Measurements from ENCODE around the gene CES4A.
"Not testable (repeated sequence)": the region's sequence is repeated elsewhere in the genome, so short reads cannot be mapped to it uniquely, and the experiment has no call there.

Gene CES4A

DNA sequence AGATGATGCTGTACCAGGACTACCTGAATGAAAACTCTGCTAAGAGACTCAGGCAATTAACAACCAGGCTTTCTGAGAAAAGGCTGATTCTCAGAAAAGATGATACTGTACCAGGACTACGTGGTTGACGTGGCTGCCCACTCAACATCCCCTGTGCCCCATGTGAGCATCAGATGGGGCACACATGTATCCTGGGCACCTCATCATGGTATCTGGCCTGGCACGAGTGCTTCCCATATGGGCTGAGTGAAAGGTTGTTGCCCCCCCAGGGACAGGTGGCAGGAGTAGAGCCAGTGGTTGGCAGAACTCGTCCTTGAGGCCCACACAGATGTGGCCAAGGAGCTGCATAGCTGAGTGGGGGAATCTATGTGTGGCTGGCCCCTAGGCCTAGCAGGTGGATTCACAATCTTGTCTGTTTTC, 3.5 kb upstream of the CES4A start:
- DNase-seq (ENCODE audit: low read depth in 2 of 2): peak; percentile 32 to 67

DNA sequence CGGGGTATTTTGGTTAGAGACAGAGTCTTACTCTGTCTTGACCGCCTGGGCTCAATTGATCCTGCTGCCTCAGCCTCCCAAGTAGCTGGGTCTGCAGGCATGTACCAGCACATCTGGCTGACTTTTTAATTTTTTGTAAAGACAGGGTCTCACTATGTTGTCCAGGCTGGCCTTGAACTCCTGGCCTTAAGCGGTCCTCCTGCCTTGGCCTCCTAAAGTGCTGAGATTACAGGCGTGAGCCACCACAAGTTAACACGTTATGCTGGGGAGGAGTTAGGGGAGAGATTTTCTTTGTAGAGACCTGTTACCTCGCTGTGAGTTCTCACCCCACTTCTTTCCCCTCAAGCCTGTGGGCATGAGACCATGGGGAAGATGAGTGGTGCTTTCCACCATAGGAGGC, 1.8 kb upstream of the CES4A start:
- no peak for DNase-seq (ENCODE audit: low read depth in 2 of 2)

DNA sequence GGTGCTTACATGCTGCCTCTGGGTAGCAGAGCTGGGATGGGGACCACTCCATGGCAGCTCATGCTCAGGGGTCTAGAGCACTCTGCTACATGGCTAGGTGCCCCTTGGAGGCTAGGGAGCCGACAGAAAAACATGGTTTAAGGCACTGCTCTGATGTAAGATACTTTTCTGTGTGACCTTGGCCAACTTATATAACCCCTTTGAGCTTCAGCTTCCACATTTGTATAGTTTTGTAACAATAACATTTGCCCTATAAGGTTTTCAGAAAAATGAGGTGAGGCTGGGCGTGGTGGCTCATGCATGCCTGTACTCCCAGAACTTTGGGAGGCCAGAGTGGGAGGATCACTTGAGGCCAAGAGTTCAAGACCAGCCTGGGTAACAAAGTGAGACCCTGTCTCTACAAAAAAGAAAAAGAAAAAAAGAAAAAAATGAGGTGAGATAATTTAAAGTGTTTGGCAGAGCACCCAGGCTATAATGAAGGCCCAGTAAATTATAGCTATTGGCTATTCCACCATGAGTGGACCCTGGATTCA, 3.2 kb downstream of the CES4A start:
- no peak for DNase-seq (ENCODE audit: low read depth in 2 of 2)

DNA sequence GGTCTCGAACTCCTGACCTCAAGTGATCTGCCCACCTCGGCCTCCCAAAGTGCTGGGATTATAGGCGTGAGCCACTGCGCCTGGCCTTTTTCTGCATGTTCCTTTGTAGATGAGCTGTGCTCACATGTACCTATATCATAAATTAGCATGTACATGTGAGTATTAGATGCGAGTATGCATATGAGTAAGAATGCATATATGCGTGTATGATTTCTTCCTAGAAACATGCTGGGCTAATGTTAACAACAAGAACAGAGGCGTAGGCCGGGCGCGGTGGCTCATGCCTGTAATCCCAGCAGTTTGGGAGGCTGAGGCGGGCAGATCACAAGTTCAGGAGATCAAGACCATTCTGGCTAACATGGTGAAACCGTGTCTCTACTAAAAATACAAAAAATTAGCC, 5.2 kb downstream of the CES4A start:
- DNase-seq (ENCODE audit: low read depth in 2 of 2): not testable (repeated sequence)

DNA sequence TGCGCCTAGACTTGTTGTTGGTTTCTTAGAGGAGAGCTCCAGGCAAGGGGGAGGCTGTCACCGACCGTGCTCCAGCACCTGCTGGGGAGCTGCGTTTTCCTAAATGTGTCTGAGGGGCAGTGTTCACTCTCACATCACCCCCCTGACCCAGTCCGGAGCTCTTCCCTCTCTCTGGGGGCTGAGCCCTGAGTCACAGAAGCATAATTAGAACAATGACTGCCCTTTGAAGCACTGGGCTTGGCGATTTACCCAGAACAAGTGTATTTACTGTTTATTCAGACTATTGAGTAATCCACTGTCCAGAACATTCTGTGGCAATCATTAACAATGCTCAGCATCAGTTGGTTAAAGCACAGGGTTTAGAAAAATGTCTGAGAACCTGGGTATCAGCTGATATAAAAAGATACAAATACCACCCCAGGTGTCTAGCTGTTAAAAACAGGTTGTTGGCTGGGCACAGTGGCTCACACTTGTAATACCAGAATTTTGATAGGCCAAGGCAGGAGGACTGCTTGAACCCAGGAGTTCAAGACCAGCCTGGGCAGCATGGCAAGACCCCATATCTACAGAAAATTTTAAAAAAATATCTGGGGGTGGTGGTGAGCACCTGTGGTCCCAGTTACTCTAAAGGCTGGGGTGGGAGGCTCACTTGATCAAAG, 8.1 kb downstream of the CES4A start:
- DNase-seq (ENCODE audit: low read depth in 2 of 2): no peak

DNA sequence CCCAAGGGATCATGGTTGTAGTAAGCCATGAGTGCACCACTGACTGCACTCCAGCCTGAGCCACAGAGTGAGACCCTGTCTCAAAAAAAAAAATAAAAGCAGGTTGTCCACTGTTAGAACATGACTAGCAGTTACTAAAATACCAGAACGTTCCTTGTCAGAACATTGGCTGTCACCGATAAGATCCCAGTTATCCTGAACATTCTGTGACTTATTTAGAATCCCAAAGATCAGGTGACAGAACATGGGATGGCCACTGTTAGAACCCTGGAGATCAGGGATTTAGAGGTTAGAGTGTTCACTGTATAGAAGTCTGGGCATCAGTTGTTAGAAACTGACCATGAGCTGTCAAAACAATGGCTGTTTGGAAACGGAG, 8.6 kb downstream of the CES4A start:
- DNase-seq (ENCODE audit: low read depth in 2 of 2): no peak

DNA sequence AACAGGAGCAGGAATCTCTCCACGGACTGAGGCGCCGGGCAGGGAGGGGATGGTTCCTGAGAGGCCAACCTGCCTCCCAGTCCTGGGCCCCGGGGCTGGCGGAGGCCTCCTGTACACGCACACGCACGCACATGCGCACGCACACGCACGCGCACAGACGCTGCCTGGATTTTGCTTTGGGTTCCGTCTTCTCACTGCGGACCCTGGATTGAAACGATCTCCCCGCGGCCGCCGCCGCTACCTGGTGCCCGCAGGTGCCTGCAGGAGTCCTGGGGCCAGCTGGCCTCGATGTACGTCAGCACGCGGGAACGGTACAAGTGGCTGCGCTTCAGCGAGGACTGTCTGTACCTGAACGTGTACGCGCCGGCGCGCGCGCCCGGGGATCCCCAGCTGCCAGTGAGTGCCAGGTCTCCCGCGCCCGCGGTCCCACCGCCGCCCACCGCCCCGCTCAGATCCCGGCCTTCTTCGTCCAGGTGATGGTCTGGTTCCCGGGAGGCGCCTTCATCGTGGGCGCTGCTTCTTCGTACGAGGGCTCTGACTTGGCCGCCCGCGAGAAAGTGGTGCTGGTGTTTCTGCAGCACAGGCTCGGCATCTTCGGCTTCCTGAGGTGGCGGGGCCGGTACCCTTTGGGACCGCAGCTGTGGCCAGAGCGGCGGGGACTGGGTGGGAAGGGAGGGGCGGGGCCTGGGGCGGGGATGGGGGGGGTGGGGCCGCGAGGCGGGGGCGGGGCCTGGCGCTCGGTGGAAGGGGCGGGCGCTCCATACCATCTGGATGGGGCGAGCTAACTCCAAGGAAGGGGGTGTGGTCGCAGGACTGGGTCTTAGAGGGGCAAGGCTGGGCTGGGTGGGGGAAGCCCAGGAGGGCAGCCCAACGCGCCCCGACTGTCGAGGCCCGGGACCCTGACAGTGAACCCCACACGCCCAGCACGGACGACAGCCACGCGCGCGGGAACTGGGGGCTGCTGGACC, 12.3 kb downstream of the CES4A start:
- peak in 1 of 2 experiments; percentile 28 for DNase-seq (ENCODE audit: low read depth in 2 of 2)

DNA sequence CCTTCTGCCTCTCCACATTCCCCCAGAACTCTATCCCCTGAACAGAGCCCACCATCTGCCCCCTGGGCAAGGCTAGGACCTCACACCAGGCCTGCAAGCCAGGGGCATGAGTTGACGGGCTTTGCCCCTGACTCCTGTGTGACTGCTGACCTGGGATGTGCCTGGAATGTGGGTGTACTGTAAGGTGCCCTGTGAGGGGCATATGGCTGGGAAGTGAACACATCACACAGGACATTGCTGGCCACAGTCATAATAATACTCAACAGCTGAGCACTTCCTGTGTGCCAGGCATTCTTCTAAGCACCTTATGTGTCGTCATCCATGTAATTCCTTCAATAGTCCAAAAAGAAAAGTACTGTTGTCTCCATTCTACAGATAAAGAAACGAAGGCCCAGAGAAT, 13.3 kb downstream of the CES4A start:
- no peak for DNase-seq (ENCODE audit: low read depth in 2 of 2)

DNA sequence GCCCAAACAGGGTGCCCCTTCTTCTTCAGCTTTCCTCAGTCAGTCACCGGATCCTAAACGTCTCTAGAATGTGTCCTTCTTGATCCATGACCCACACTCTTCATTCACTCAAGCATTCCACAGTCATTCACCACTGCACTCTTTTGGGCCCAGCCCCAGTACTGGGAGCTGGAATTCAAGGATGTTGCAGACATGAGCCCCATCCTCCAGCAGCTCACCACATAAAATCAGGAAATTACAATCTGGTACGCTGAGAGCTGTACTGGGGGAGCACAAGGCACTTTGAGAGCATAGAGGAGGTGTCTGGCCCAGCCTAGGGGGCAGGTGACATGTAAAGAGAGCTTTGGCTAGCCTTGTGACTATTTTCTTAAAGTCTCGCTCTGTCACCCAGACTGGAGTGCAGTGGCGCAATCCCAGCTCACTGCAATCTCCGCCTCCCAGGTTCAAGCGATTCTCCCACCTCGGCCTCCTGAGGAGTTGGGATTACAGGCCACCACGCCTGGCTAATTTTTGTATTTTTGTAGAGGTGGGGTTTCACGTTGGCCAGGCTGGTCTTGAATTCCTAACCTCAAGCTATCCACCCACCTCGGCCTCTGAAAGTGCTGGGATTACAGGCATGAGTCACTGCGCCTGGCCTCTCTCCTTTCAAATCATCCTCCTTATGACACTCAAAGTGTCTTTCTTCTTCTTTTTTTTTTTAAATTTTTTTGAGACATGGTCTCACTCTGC, 18.7 kb downstream of the CES4A start:
- no peak for DNase-seq (ENCODE audit: low read depth in 2 of 2)

DNA sequence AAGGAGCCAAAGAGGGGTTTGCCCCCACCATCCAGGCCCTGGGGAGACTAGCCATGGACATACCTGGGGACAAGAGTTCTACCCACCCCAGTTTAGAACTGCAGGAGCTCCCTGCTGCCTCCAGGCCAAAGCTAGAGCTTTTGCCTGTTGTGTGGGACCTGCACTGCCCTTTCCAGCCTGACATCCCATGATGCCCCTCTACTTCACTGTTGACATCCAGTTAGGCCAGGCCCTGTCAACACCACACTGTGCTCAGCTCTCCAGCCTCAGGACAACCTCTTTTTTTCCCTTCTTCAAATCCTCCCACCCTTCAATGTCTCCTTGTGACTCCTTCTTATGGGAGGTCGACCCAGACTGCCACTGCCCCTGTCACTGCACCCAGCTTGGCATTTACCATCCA, 20.8 kb downstream of the CES4A start:
- no peak for DNase-seq (ENCODE audit: low read depth in 2 of 2)

DNA sequence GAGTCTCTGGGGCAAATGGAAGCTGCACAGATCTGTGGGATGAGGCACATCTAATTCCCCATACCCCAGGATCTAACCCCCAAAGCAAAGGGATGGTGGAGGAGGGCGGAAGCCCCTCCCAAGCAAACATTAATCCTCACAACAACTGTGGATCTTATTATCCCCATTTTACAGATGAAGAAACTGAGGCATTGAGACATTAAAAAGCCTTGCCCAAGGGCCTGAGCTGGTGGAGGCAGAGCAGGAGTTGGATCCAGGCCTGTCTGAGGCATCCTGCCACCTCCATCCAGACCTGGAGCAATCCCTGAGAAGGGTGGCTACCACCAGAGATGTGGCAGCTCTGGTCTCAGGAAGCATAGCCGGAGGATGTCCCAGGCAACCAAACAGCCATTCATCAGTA, 22.9 kb downstream of the CES4A start:
- DNase-seq (ENCODE audit: low read depth in 2 of 2): no peak

DNA sequence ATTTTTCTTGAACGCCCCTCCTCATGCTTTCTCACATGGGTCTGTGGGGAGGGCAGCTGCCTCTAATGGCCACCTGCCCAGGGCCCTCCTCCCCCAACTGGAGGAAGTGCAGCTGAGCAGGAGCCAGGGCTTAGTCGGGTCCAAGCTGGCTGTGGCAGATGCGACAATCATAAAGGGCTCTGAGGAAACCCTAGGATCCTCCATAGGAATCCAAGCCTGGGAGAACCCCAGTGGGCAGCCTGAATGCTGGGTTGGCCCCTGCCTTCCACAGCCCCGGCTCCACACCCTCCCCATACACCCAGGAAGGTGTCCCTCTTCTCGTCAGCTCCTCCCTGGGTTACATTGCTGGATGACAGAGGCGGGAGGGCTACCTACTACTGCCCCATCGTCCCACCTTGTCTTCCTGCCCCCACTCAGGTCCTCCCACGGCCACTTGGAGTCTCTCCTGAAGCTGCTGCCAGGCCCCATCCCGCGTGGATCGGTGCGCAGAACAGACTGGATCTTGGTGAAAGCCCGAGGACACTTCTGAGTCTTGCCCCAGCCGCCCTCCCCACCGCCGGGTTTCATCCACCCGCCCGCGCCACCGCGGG, 24.9 kb downstream of the CES4A start:
- DNase-seq (ENCODE audit: low read depth in 2 of 2): no peak

DNA sequence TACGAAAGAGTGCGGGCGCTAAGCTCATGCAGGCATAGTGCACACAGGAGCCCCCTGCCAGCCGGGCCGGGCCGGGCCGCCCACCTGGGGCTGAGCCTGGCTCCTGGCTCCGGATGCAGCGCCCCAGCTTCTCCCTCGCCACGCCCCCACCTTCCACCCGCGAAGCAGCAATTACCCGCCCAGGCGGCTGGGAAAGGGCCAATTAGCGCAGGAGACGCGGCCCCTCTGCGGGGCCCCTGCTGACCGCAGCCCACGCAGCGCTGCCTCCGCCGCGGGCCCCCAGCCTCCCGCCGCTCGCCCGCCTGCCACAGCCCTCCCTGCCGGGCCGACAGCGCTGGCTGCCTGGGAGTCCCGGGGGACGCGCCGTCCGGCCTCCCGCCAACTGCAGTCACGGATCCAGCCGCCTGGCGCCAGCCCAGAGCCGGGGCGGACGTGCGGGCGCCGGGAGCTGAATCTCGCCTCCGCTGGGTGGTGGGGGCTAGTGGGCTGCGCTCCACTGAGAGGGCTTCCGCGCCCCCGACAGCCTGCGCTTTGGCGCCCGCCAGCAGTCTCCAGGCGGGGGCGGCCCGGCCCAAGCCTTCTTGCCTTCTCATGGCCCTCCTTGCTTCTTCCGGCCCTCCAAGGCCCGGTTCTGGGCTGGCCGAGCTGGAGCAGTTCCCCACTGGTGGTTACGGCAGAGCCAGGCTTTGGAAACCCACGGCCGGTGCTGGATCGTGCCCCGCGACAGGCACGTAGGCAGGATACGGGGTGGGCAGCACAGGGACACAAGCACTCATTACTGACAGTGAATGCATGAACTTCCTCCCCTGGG, 25.6 kb downstream of the CES4A start:
- DNase-seq (ENCODE audit: low read depth in 2 of 2): peak; percentile 44 to 84

DNA sequence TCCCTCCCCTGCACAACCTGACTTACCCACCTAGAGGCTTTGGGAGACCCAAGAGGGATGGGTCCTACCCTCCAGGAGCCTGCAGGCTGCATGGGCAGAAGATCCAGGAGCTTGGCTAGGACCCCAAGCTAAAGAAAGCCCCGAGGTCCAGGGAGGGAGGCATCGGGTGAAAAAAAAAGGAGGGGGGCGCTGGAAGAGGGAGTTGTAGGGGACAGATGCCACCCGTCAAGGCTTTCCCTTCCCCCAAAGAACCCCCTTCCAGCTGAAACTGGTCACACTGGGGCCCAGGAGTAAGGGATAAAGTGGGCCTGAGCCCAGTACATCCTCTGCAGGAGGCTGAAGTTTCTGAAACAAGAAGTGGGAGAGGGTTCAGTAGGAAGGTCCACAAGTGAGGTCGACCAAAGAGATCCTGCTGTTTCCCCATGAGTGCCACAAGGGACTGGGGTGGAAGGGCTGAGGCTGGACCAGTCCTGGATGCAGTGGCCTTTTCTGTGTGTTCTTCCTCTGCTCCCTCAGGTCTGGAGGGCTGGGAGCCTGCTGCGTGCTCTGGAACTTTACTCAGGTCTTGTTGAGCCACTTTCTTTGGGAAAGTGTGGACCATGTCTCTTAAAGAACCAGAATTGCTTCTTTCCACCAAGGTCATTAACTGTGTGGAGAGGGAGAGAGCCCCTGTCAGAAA, 26.4 kb downstream of the CES4A start:
- no peak for DNase-seq (ENCODE audit: low read depth in 2 of 2)

DNA sequence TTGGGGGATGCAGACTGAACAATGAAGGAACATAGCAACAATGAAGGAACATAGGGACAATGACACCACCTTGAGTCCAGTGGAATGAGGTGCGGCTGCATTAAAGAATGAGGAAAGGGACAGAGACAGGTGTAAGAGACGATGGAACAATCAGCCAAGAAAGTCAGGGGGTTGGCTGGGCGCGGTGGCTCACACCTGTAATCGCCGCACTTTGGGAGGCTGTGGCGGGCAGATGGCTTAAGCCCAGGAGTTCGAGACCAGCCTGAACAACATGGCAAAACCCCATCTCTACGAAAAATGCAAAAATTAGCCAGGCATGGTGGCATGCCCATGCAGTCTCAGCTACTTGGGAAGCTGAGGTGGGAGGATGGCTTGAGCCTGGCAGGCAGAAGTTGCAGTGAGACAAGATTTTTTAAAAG, 26.9 kb downstream of the CES4A start:
- DNase-seq (ENCODE audit: low read depth in 2 of 2): no peak

DNA sequence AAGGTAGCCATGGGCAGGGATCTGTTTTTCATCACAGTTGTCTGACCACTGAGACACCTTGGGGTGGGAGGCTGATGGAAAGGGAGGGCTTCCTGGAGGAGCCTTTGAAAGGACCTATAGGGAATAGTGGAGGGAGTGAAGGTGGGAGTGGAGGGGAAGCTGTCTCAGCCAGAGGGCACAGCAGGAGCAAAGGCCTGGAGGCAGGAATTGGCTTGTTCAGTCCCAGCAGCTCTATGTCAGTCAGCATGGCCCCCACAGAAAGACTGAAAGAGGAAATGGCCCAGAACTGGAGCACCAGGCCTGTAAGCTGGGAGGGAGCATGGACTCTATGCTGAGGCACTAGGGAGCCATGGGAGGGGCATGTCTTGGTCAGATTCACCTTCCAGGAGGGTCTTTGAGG, 27.8 kb downstream of the CES4A start:
- no peak for DNase-seq (ENCODE audit: low read depth in 2 of 2)

DNA sequence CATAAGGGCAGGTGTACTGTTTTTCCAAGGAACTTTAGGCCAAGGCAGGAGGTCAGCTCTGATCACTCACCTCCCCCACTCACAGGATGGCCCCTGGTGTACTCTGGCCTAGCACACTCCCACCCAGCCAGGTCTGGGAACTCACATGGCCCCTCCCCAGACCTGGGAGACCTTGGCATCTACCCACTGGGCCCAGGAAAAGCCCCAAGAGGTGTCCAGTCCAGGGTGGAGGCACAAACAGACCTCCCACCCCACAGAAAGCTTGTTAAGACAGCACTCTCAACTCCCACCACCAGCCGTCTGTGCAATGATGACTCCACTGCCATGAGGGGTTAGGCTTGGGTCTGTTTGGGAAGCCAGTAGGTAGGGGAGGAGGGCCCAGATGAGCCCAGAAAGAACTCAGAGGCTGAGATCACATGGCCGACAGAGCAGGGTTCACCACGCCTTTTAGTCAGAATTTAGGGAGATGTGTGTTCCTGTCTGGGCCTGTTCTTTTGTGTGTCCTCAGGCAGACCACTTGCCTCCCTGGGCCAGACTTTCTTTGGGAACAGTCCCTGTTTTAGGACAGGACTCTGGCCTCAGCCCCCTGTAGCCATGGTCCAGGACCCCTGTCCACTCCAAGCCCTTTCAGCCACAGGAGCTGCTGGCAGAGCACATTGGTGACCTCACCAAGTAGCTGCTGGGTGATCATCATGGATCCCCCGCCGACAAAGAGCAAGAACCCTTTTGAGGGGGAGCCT, 28.5 kb downstream of the CES4A start:
- no peak for DNase-seq (ENCODE audit: low read depth in 2 of 2)

DNA sequence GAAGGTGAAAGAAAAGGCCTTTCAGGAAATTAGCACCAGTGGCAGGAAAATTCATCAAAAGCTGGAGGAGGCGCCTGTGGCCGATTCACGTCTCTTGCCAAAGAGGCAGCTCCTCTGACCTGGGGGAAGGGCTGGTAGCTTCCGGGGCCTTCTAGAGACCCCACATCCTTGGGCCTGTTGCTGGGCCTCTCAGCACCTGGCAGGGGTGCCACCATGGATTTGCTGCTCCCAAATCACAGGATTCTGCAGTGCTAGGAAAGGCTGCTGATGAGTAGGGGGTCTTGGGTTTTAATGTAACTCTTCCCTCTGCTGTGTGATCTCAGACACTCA, 29.0 kb downstream of the CES4A start:
- no peak for DNase-seq (ENCODE audit: low read depth in 2 of 2)

DNA sequence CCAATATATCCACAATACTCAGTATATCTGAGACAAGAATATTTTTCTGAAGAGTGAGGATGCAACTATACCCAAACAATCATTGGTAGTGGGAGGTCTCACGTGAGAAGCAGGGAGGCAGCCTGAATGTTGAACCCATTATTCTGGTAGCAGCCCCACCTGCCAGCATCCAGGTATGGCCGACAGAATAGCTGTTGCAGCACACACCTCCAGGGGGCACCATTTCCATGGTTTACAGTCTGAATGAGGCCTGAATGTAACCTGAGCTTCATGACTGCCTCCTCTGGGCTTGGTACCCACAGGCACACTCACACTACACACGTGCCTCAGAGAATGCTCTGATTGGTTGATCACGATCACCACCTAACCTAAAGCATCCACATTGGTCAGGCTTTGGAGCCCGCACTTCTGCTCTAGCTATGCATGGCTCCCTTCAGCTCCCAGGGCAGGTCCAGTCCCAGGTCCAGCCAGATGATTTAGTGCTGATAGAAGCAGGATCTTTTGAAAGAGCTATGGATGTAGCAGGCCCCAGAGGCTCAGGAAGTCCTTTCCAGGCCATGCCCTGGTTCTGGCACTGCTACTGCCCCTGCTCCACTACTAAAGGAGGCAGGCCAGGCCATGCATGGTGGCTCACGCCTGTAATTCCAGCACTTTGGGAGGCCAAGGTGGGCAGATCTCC, 29.6 kb downstream of the CES4A start:
- peak; percentile 72 to 90 for DNase-seq (ENCODE audit: low read depth in 2 of 2)

Data from stimulated activated CD4-positive, alpha-beta T cell treated with anti-CD3 and anti-CD28 coated beads, Interleukin-12 subunit alpha, Interleukin-12 subunit beta, amount 100 ng/mL, for 24 hours (primary cell).